ENCODE results near the gene ERLEC1.

DNA sequence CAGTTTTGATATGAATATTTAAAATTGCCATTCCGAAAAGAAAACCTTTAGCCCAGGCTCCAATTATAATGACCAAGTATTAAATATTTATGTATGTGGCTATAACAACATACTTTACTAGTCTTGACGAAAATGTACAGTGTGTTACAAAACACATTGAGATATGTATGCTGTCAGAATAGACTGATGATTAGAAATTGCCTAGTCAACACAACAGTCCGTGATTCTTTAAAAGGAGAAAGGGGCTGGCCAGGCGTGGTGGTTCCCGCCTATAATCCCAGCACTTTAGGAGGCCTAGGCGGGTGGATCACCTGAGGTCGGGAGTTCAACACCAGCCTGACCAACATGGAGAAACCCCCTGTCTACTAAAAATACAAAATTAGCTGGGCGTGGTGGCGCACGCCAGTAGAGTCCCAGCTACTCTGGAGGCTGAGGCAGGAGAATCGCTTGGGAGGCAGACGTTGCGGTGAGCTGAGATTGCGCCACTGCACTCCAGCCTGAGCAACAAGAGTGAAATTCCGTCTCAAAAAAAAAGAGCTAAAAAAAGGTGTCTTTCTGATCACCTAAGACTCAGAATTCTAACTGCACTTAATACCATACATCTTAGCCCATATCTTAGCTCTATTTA lies 17.4 kb upstream of the ERLEC1 start:
- TF ChIP-seq CTCF (IDR thresholded peaks at IDR 0.05 in 4 of 5, conservative IDR thresholded peaks at IDR 0.05 in 1 of 5) (no peak), POLR2A (IDR thresholded peaks at IDR 0.05) (no peak)
